Activated naive CD4-positive, alpha-beta T cell treated with anti-CD3 and anti-CD28 coated beads, Interleukin-2, amount 50 U/mL, for 24 hours (primary cell): ENCODE measurements around the gene HSD17B7.

ENCODE experiments used
- H3K27ac Mint-ChIP-seq: one replicate; pipeline ENCODE4 v1.8.0; 2021; ENCODE audit warnings: mild to moderate bottlenecking, mixed read lengths
- H3K27me3 Mint-ChIP-seq: one replicate; pipeline ENCODE4 v1.8.0; 2021; ENCODE audit warnings: mixed read lengths
- H3K36me3 Mint-ChIP-seq: one replicate; pipeline ENCODE4 v1.8.0; 2021; ENCODE audit warnings: mixed read lengths
- H3K4me1 Mint-ChIP-seq: one replicate; pipeline ENCODE4 v1.8.0; 2021; ENCODE audit warnings: mixed read lengths
- H3K4me3 Mint-ChIP-seq: one replicate; pipeline ENCODE4 v1.8.0; 2021; ENCODE audit warnings: mild to moderate bottlenecking, mixed read lengths
- H3K9me3 Mint-ChIP-seq: one replicate; pipeline ENCODE4 v1.8.0; 2021; ENCODE audit warnings: mixed read lengths

Gene HSD17B7

DNA sequence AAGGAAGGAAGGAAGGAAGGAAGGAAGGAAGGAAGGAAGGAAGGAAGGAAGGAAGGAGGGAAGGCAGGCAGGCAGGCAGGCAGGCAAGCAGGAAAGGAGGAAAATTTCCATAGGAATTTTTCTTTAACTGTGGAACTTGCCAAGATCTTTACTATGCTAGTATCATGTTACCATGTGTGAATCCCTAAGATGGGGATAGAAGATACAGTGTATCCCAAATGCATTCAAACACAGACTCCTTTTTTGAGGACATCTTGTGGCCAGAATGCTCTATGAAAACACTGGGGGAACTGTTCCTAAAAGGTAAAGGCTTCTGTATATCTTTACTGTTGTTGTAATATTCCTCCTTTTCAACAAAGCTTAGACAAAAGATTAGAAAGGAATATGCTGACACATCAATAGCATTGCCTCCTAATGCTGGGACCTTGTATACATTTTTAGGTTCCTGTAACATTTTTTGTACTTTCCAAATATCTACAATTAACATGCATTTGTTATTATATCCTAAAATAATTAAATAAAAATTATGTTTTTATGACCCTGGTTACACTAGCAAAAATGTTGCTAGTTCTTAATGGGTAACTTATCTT is 49.8 kb downstream of the HSD17B7 start:
- H3K27ac Mint-ChIP-seq = no peak overlapping the region
- H3K27me3 Mint-ChIP-seq = peaks cover 9% of the 10 kb centered on the region
- H3K36me3 Mint-ChIP-seq = peaks cover 6% of the 10 kb centered on the region
- peaks cover 6% of the 10 kb centered on the region for H3K9me3 Mint-ChIP-seq
- H3K4me3 Mint-ChIP-seq = no peak overlapping the region
- no peaks in the 10 kb centered on the region for H3K4me1 Mint-ChIP-seq

DNA sequence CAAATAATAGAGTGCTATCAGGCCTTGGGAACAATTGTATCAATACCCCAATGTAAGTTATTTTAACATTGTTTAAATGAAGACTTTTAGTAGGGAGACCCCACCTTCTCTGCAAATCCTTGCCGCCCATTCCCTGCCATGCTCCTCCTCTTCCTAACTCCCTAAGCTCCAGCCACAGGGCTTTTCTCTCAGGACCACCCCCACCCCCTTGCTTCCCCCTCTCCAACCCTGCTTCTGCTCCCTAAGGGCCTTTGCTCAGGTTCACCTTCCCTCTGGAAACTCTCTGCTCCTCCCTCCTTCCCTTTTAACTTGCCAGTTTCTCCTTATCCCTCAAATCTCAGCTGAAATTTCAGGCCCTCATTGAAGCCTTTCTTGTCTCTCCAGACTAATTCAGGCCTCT is 53.7 kb downstream of the HSD17B7 start:
- Mint-ChIP-seq H3K4me3 (no peak overlapping the region), H3K27ac (no peak overlapping the region), H3K36me3 (peaks cover 2% of the 10 kb centered on the region), H3K9me3 (peaks cover under 1% of the 10 kb centered on the region), H3K4me1 (no peaks in the 10 kb centered on the region), H3K27me3 (peaks cover 9% of the 10 kb centered on the region)

DNA sequence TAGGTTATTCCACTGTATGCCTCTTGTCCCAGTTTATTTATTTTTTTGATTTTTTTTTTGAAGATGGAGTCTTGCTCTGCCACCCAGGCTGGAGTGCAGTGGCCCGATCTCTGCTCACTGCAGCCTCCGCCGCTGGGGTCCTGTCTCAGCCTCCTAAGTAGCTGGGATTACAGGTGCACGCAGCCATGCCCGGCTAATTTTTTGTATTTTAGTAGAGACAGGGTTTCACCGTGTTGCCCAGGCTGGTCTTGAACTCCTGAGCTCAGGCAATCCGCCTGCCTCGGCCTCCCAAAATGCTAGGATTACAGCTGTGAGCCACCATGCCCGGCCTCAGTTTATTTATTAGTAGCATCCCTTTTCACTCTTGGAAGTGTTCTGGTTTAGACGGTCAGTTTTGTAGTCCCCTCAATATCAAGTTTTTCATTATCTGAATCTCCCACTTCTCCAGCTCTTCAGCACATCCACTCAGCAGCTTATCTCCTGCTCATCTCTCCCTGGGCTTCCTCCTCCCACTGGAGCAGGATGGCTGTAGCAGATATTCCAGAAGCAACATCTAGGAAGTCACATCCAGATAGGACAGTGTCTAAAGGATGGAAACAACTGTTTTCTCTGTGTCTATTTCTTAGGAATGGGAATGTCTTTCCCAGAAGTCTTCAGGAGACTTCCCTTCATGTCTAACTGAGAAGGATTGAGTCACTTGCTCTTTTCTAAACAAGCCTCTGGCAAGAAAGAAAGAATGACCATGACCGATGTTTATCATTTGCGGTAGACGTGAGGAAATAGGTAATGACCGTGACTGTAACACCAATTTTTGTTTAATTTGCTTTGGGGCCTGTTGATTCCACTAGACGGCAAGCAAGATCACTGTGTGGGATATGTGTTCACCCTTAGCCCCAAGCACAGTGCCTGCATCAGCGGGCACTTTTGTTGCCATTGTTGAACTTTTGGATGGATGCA is 56.0 kb downstream of the HSD17B7 start:
- no peaks in the 10 kb centered on the region for H3K4me1 Mint-ChIP-seq
- no peak overlapping the region for H3K27ac Mint-ChIP-seq
- peaks cover 9% of the 10 kb centered on the region for H3K27me3 Mint-ChIP-seq
- H3K4me3 Mint-ChIP-seq = no peak overlapping the region
- no peaks in the 10 kb centered on the region for H3K9me3 Mint-ChIP-seq
- no peaks in the 10 kb centered on the region for H3K36me3 Mint-ChIP-seq

DNA sequence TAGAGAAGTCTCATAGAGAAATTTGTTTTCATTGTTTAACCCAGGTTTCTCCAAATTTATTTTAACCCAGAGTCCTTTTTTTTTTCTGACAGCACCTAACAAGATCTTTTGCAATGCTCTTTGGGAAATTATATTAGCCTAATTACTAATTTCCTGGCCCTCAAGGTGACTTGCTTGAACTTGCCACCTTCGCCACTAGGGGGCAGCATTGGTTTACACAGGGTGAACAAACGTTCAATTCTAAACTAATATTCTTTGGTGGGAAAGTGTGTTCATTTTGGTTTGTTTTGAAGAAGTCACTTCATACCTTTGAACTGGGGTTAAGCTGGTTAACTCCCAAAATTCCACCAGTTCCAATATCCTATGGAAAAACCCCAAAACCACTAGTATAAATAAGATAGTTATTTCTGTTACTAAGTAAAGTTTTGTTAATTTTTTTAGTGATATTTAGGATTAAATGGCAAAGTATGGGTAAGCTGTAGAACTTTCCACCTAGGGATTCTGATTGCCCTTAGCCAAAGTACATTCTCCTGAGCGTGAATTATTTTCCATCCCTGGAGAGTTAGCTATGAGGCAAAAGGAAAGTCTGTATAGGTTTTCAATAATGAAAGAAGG is 57.4 kb downstream of the HSD17B7 start:
- Mint-ChIP-seq H3K36me3 (no peaks in the 10 kb centered on the region), H3K4me1 (no peaks in the 10 kb centered on the region), H3K27ac (no peak overlapping the region), H3K27me3 (peaks cover 5% of the 10 kb centered on the region), H3K4me3 (no peak overlapping the region), H3K9me3 (no peaks in the 10 kb centered on the region)

DNA sequence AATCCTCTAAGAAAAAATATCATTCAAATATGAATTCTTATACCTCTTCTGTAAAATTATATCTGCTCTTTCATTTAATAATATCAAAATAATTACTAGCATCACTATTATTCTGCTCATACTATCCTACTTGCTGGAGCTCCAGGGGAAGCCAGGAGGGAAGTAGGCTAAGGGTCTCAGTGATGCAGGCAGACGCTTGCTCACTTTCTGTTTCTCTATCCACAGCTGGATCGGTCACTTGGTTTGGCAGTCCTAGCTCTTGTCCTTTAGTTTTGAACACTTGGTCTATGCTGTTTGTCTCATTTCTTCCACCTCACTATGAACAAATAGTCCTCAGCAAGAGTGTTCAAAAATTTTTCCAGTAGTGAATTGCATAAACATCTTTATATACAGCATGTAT is 59.2 kb downstream of the HSD17B7 start:
- no peaks in the 10 kb centered on the region for H3K36me3 Mint-ChIP-seq
- no peak overlapping the region for H3K27ac Mint-ChIP-seq
- H3K4me3 Mint-ChIP-seq = no peak overlapping the region
- H3K9me3 Mint-ChIP-seq = no peaks in the 10 kb centered on the region
- no peaks in the 10 kb centered on the region for H3K4me1 Mint-ChIP-seq
- peaks cover 4% of the 10 kb centered on the region for H3K27me3 Mint-ChIP-seq

DNA sequence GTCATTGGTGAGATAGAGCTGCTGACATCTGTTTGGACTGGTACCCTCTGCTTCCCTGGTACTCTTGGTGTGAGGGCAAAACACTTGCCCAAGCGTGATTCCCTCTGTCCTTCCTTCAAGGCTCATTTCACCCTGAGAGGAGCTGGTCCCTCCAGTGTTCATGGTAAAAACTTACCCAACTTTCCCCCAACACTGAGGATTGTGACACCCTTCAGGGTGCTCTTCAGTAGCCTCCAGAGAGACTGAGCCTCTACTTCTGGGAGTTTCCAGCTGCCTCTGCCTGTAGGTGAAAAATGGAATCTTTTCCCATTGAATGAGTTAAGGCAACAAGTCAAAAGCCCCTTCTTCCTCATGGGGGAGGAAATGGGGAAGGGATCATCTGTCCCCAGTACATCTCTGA is 60.8 kb downstream of the HSD17B7 start:
- Mint-ChIP-seq H3K9me3 (no peaks in the 10 kb centered on the region), H3K36me3 (no peaks in the 10 kb centered on the region), H3K4me3 (no peak overlapping the region), H3K4me1 (no peaks in the 10 kb centered on the region), H3K27ac (no peak overlapping the region), H3K27me3 (peaks cover 4% of the 10 kb centered on the region)

DNA sequence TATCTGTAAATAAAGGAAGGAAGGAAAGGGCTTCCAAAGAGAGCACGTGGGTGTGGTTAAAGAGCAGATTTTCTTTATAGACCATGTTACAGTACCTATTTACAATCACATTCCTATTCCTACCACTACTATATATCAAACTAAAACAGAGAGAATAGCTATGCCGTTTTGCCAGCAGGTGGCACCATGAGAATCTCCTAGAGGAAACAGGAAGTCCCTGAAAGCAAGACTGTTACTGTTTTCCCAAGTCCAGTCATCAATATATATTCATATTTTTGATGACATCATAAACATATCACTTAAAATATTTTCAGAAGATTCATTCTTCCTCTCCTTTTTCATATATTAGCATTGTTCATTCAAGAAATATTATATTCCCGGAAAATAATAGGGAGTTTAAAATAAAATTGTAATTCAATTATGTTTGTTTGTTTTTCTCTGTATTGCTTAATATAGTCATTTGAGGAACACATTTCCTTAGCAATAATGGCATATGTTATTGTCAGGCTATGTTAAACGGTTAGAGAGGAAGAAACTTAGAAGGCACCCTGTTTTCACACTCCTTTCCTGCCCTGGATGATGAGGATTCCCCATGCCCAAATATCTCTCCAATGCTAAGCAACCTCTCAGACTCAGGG is 63.9 kb downstream of the HSD17B7 start:
- Mint-ChIP-seq H3K4me1 (no peaks in the 10 kb centered on the region), H3K27ac (no peak overlapping the region), H3K27me3 (peaks cover 4% of the 10 kb centered on the region), H3K36me3 (no peaks in the 10 kb centered on the region), H3K4me3 (no peak overlapping the region), H3K9me3 (no peaks in the 10 kb centered on the region)

DNA sequence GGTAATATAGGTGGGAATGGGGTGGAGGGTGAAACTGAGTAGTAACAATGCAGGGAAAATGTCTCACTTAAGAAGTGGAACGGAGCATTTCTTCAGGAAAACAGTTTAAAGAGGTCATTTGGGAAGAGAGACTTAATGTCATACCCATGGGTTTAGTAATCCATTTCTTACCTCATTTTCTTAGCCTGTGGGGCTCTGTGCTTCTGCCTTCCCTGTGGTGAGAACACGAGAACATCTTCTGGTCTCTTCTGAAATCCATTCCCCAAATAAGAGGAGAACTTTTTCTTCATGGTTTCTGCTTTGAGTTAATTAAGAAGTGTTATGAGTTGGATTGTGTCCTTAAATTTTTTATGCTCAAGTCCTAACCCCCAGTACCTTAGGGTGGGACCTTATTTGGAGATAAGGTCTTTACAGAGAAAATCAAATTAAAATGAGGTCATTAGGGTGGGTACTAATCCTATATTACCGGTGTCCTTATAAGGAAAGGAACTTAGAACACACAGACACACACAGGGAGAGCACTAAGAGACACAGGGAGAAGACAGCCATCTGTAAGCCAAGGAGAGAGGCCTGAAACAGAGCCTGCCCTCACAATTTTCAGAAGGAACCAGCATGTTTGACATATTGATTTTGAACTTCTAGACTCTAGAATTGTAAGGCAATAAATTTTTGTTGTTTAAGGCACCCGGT is 65.1 kb downstream of the HSD17B7 start:
- no peaks in the 10 kb centered on the region for H3K9me3 Mint-ChIP-seq

DNA sequence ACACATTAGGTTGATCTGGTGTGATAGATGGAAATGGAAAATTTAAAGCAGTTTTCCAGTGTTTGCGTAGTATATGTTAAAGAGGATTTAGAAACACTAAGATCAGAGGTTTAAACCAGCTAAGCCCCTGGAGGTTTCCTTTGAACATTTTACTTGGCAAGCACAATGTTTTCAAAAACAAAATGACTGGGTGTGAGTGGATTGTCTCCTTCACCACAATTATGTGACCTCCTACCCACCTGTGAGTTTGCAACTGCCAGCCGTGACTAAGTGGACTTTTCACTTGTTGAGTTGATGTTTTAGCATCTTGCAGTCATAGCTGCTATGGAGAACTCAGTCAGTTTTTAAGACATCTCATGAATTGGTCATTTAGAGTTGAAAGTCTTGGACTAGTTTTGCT is 65.8 kb downstream of the HSD17B7 start:
- H3K4me1 Mint-ChIP-seq = no peaks in the 10 kb centered on the region
- no peaks in the 10 kb centered on the region for H3K36me3 Mint-ChIP-seq
- H3K27me3 Mint-ChIP-seq = peaks cover 3% of the 10 kb centered on the region
- H3K27ac Mint-ChIP-seq = no peak overlapping the region
- no peaks in the 10 kb centered on the region for H3K9me3 Mint-ChIP-seq
- H3K4me3 Mint-ChIP-seq = no peak overlapping the region

More for the DNA sequence above, 65.1 kb downstream of the HSD17B7 start:
- Mint-ChIP-seq H3K36me3 (no peaks in the 10 kb centered on the region), H3K27me3 (peaks cover 4% of the 10 kb centered on the region), H3K4me1 (no peaks in the 10 kb centered on the region), H3K27ac (no peak overlapping the region), H3K4me3 (no peak overlapping the region)

DNA sequence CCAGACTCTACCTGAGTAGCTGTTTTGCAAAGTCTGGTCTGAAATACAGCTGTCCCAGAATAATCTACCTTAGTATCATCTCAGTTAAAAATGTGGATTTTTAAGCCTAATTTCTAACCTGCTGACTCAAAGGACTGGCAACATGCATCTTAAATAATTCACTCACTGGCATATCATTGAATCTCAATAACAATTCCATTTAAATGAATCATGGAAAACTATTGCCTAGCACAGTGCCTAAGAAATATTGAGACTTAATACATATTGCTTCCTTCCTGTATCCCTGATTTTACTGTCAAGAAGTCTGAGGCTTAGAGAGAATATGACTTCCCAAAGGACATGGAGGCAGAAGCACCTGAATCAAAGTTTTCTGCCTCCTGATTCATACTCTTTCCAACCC is 67.3 kb downstream of the HSD17B7 start:
- H3K4me3 Mint-ChIP-seq = no peak overlapping the region
- H3K4me1 Mint-ChIP-seq = no peaks in the 10 kb centered on the region
- H3K27ac Mint-ChIP-seq = no peak overlapping the region
- H3K36me3 Mint-ChIP-seq = no peaks in the 10 kb centered on the region
- peaks cover 5% of the 10 kb centered on the region for H3K27me3 Mint-ChIP-seq
- no peaks in the 10 kb centered on the region for H3K9me3 Mint-ChIP-seq

DNA sequence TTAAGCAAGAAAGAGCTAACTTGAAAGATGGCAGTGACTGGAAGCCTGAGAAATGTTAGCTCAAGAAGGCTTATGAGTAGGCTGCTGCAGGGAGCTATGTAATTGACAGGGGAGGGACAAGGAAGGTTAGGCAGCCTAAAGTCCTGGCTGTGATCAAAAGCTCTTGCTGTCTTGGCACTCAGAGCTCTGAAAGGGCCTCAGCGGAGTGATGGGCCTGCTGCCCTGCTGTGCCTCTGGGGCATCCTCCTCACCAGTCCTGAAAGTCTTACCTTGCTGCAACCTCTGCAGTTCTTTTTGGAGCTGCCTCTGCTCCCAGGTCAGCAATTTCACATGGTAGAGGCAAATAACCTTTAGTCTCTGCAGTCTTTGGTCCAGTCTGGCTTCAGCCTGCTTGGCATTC is 68.7 kb downstream of the HSD17B7 start:
- peaks cover 13% of the 10 kb centered on the region for H3K27me3 Mint-ChIP-seq
- no peaks in the 10 kb centered on the region for H3K36me3 Mint-ChIP-seq
- H3K27ac Mint-ChIP-seq = no peak overlapping the region
- H3K9me3 Mint-ChIP-seq = no peaks in the 10 kb centered on the region
- no peak overlapping the region for H3K4me3 Mint-ChIP-seq
- H3K4me1 Mint-ChIP-seq = no peaks in the 10 kb centered on the region

DNA sequence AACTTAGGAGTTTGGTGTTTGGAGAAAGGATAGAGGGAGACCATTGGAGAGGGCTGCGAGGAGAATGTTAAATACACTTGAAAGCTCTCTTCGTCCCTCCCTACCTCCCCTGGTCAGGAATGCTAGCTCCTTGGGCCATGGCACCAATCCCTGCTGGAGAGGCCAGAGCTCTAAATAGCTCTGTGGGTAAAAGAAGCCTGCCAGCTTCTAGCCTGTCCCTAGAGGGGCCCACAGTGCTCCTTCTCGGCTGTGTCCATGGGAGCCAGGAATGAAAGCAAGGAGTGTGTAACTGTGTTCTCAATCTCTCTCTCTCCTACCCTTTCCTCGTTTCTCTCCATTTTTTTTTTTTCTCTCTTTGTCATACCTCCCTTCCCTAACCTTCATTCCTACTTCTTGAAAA is 70.6 kb downstream of the HSD17B7 start, which contains the start of gene CCDC190:
CCDC190 (minus strand) TSS at position 75 of the 400 bp plus-strand sequence. CDS start 1,529 bp downstream, outside the sequence.
- H3K27ac Mint-ChIP-seq = no peak within 1 kb of the TSS
- H3K9me3 Mint-ChIP-seq = no peaks in the 10 kb centered on the region
- no peaks in the 10 kb centered on the region for H3K36me3 Mint-ChIP-seq
- H3K4me3 Mint-ChIP-seq = no peak within 1 kb of the TSS
- no peaks in the 10 kb centered on the region for H3K4me1 Mint-ChIP-seq
- peaks cover 17% of the 10 kb centered on the region for H3K27me3 Mint-ChIP-seq

DNA sequence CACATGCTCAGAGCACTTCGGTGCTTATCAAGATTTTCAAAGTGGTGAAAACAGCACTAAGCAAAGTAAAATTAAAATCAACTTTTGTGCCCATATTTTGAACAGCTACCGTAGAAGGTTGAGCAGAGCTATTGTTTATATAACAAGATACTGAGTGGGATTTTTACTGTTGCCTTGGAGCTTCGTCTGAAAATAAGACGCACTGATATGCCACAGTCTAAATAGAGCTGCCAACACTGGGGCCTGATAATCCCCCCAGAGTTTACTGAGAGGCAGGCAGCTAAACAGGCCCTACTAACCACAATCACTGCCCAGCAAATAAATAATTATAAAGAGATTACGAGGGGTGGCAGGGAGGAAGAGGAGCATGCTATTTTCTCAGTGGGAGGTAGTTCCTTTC is 71.1 kb downstream of the HSD17B7 start:
- H3K4me1 Mint-ChIP-seq = no peaks in the 10 kb centered on the region
- H3K36me3 Mint-ChIP-seq = no peaks in the 10 kb centered on the region
- peaks cover 17% of the 10 kb centered on the region for H3K27me3 Mint-ChIP-seq
- no peak overlapping the region for H3K27ac Mint-ChIP-seq
- H3K4me3 Mint-ChIP-seq = no peak overlapping the region
- H3K9me3 Mint-ChIP-seq = no peaks in the 10 kb centered on the region
